Hepatocyte (in vitro differentiated cells): ENCODE results near the gene NELFA. TPM values are rescaled to one million over a fixed set of nuclear protein-coding genes. Genes with fewer than 3 reads are reported as not detected.

Experiments used
- DNase-seq: peaks from one replicate; pipeline ENCODE4 v3.0.0-alpha.2; 2016; ENCODE audit warnings: low spot score
- H2AFZ ChIP-seq: fragments of 200-600 bp; sonication (generic); 2 replicates; pipeline ENCODE4 v1.6.0; 2016; ENCODE audit warnings: antibody characterized with exemption, mild to moderate bottlenecking
- H3K27ac ChIP-seq: fragments of 200-600 bp; sonication (generic); 2 replicates; pipeline ENCODE4 v1.5.1; 2016; ENCODE audit warnings: mild to moderate bottlenecking
- H3K27me3 ChIP-seq: fragments of 200-600 bp; sonication (generic); 2 replicates; pipeline ENCODE4 v1.6.1; 2016
- H3K36me3 ChIP-seq: fragments of 200-600 bp; sonication (generic); replicated peaks from 2 replicates; pipeline ENCODE4 v1.5.1; 2016; ENCODE audit warnings: low read depth; ENCODE audit not compliant: insufficient read depth
- H3K4me1 ChIP-seq: fragments of 200-600 bp; sonication (generic); 2 replicates; pipeline ENCODE4 v1.5.1; 2016; ENCODE audit warnings: mild to moderate bottlenecking, moderate library complexity; ENCODE audit not compliant: insufficient read depth
- H3K4me2 ChIP-seq: fragments of 200-600 bp; sonication (generic); 2 replicates; pipeline ENCODE4 v1.6.0; 2016
- H3K4me3 ChIP-seq: fragments of 200-600 bp; sonication (generic); 2 replicates; pipeline ENCODE4 v1.5.1; 2016; ENCODE audit warnings: mild to moderate bottlenecking
- H3K79me2 ChIP-seq: fragments of 200-600 bp; sonication (generic); 2 replicates; pipeline ENCODE4 v1.6.0; 2017; ENCODE audit warnings: mild to moderate bottlenecking
- H3K9me2 ChIP-seq: fragments of 200-600 bp; sonication (generic); replicated peaks from 2 replicates; pipeline ENCODE4 v1.6.0; 2017; ENCODE audit warnings: mild to moderate bottlenecking; ENCODE audit not compliant: insufficient read depth
- H3K9me3 ChIP-seq: fragments of 200-600 bp; sonication (generic); 2 replicates; pipeline ENCODE4 v1.5.1; 2016; ENCODE audit warnings: low read depth, mild to moderate bottlenecking
- H4K20me1 ChIP-seq: fragments of 200-600 bp; sonication (generic); 2 replicates; pipeline ENCODE4 v1.6.0; 2016; ENCODE audit warnings: mild to moderate bottlenecking; ENCODE audit not compliant: insufficient read depth, poor library complexity, severe bottlenecking
- CTCF ChIP-seq: fragments of 200-600 bp; sonication (generic); IDR thresholded peaks from 2 replicates; pipeline ENCODE4 v1.5.1; 2016; ENCODE audit warnings: antibody characterized with exemption, mild to moderate bottlenecking; ENCODE audit not compliant: poor library complexity
- EZH2 ChIP-seq: fragments of 200-600 bp; sonication (generic); IDR thresholded peaks from 2 replicates; pipeline ENCODE4 v1.6.1; 2016; ENCODE audit warnings: antibody characterized with exemption, mild to moderate bottlenecking, borderline replicate concordance
- EZH2phosphoT487 ChIP-seq: fragments of 200-600 bp; sonication (generic); IDR thresholded peaks from one replicate; pipeline ENCODE4 v1.6.1; 2018; ENCODE audit warnings: antibody characterized with exemption, mild to moderate bottlenecking, low read depth, moderate library complexity; ENCODE audit not compliant: unreplicated experiment, severe bottlenecking
- WGBS: methylation state at CpG from one replicate; pipeline ENCODE4 v1.1.6; 2016; ENCODE audit warnings: low lambda C conversion rate; ENCODE audit errors: missing lambda C conversion rate; 5-methylcytosine and 5-hydroxymethylcytosine counted together
- polyA plus RNA-seq: library from polyadenylated mRNA; unstranded; fragments of >200 nt; fragmentation: Nextera tagmentation; extraction: Ambion mirVana; gene quantifications from 2 replicates; pipeline ENCODE4 v1.2.1, GENCODE V29; 2016
- total RNA-seq: library from RNA; depleted of rRNA; stranded (reverse); fragments of >200 nt; gene quantifications from 2 replicates; pipeline ENCODE4 v1.2.3, GENCODE V29; 2014

NELFA gene
- total and polyA plus RNA-seq, 2 experiments from 2014 or later = 21.4 to 46.2 TPM

- H3K9me2 ChIP-seq = no peaks in the 10 kb centered on the region
- H3K4me3 ChIP-seq = no peak overlapping the region
- peaks cover 5% of the 10 kb centered on the region for H3K4me1 ChIP-seq
- no peak for DNase-seq
- H2AFZ ChIP-seq = no peak overlapping the region
- no peak overlapping the region for H3K4me2 ChIP-seq
- H4K20me1 ChIP-seq = no peaks in the 10 kb centered on the region
- no peaks in the 10 kb centered on the region for H3K9me3 ChIP-seq
- TF ChIP-seq EZH2phosphoT487 (no peak), EZH2 (no peak), CTCF (no peak)
- 95% methylated on average over 17 of the region's 17 CpGs for WGBS
- no peaks in the 10 kb centered on the region for H3K79me2 ChIP-seq
- no peaks in the 10 kb centered on the region for H3K27me3 ChIP-seq
- H3K36me3 ChIP-seq = no peaks in the 10 kb centered on the region
- no peak overlapping the region for H3K27ac ChIP-seq
These were observed 38.6 kb downstream of the NELFA start for GRCh38 chr4:1969928-1970723.

GRCh38 chr4:1968686-1969295 is 40.0 kb downstream of the NELFA start:
- Histone ChIP-seq H3K79me2 (no peaks in the 10 kb centered on the region), H3K27me3 (no peaks in the 10 kb centered on the region), H3K36me3 (no peaks in the 10 kb centered on the region), H3K4me2 (no peak overlapping the region), H3K9me2 (no peaks in the 10 kb centered on the region), H3K4me1 (peaks cover 5% of the 10 kb centered on the region), H3K4me3 (no peak overlapping the region), H4K20me1 (no peaks in the 10 kb centered on the region), H3K9me3 (no peaks in the 10 kb centered on the region), H2AFZ (no peak overlapping the region), H3K27ac (no peak overlapping the region)
- TF ChIP-seq EZH2phosphoT487 (no peak), CTCF (no peak), EZH2 (no peak)
- no peak for DNase-seq
- WGBS = over 99% methylated on average over 7 of the region's 7 CpGs

GRCh38 chr4:1967512-1968149 is 41.1 kb downstream of the NELFA start:
- no peak overlapping the region for H3K4me3 ChIP-seq
- no peak overlapping the region for H2AFZ ChIP-seq
- peaks cover 5% of the 10 kb centered on the region for H3K4me1 ChIP-seq
- H3K79me2 ChIP-seq = no peaks in the 10 kb centered on the region
- H4K20me1 ChIP-seq = no peaks in the 10 kb centered on the region
- no peak overlapping the region for H3K4me2 ChIP-seq
- no peak for DNase-seq
- TF ChIP-seq CTCF = no peak
- TF ChIP-seq EZH2 = no peak
- TF ChIP-seq EZH2phosphoT487 = no peak
- 91% methylated on average over 5 of the region's 5 CpGs for WGBS
- H3K27ac ChIP-seq = no peak overlapping the region
- H3K27me3 ChIP-seq = no peaks in the 10 kb centered on the region
- H3K9me2 ChIP-seq = no peaks in the 10 kb centered on the region
- no peaks in the 10 kb centered on the region for H3K36me3 ChIP-seq
- no peaks in the 10 kb centered on the region for H3K9me3 ChIP-seq
